ENCODE results near the gene RELB. TPM values are rescaled to one million over a fixed set of nuclear protein-coding genes. Genes with fewer than 3 reads are reported as not detected.
A peak's percentile ranks its signal among the peaks of the same experiment; 100 is the strongest.

The RELB gene
- total RNA-seq, 4 donors from 2014 or later, result 8.1 to 15.1 (median 11.7) TPM

- TF ChIP-seq CTCF (IDR thresholded peaks at IDR 0.05) (no peak), POLR2A (IDR thresholded peaks at IDR 0.05) (no peak)
- no peak for DNase-seq (ENCODE audit: low spot score in 2 of 2)
- no peak overlapping the region for H3K4me3 ChIP-seq (ENCODE audit: low read depth, poor library complexity, severe bottlenecking)
- WGBS, 2 donors, result 58 to 63% methylated on average over 10 to 11 of the region's 11 CpGs
- intact Hi-C loops (cut with DNase I; ENCODE audit: low total_unique reads), result no loop called here
Measured at GRCh38 chr19:45074744-45075300, 73.6 kb downstream of the RELB start.

- H3K4me3 ChIP-seq (ENCODE audit: low read depth, poor library complexity, severe bottlenecking), result peak overlapping the region; percentile 34
- DNase-seq (ENCODE audit: low spot score in 2 of 2), result peak; percentile 68 to 94
- 10 to 15% methylated on average over 18 to 24 of the region's 26 CpGs for WGBS, 2 donors
- TF ChIP-seq CTCF (IDR thresholded peaks at IDR 0.05), result no peak
- no peak for TF ChIP-seq POLR2A (IDR thresholded peaks at IDR 0.05)
- intact Hi-C loops (cut with DNase I; ENCODE audit: low total_unique reads), result no loop called here
Measured at GRCh38 chr19:45075301-45076028, 74.2 kb downstream of the RELB start.

GRCh38 chr19:45076029-45076850 lies 75.0 kb downstream of the RELB start, which contains the start of gene ZNF296:
Gene ZNF296, minus strand, starts transcription at chr19:45076478. Its CDS starts 105 bp downstream, at chr19:45076373.
- no peak for TF ChIP-seq CTCF (IDR thresholded peaks at IDR 0.05)
- TF ChIP-seq POLR2A (IDR thresholded peaks at IDR 0.05), result no peak
- DNase-seq (ENCODE audit: low spot score in 2 of 2), result peak; percentile 74 to 95
- peak within 1 kb of the TSS; percentile 34 for H3K4me3 ChIP-seq (ENCODE audit: low read depth, poor library complexity, severe bottlenecking)
- WGBS, 2 donors, result 2 to 4% methylated on average over 33 to 35 of the region's 81 CpGs
- intact Hi-C loops (cut with DNase I; ENCODE audit: low total_unique reads), result no loop called here

DNA sequence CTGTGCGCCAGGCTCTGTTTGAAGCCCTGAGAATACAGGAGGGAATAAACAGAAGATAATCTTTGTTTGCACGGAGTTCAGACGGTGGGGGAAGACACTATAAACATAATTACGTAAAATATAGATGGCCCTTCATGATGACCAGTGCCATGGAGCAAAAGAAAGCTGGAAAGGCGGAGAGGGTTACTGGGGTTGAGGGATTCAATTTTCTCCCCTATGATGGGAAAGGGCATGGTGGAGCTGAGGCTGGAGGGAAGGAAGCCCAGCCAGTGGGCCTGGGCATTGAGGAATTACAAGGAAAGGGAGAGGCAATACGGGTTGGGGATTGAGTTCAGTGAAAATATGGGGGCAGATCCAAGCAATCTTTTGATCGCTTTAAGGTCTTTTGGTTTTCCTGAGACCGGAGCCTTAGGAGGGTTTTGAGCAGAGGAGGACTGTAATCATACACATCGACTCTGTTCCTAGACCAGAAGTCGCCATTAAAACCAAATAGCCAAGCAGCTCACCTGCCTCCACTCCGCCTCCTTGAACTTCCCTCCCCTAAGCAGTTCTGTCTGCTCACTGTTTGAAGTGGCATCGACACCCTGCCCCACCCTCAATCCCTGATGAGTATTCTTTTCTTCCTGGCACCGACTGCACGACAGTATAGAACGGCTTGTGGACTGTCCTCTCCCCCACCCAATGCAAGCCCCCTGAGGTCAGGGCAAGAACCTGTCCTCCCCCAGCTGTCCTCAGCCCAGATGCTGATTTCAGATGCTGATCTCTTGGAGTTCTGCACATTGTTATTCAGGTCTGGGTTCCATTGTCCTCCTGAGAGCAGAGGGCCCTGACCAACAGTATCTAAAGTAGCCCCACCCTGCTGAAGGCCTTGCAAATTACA lies 75.8 kb downstream of the RELB start:
- TF ChIP-seq CTCF (IDR thresholded peaks at IDR 0.05), result no peak
- TF ChIP-seq POLR2A (IDR thresholded peaks at IDR 0.05), result no peak
- no peak for DNase-seq (ENCODE audit: low spot score in 2 of 2)
- WGBS, 2 donors, result 55 to 60% methylated on average over 15 of the region's 15 CpGs
- H3K4me3 ChIP-seq (ENCODE audit: low read depth, poor library complexity, severe bottlenecking), result no peak overlapping the region
- intact Hi-C loops (cut with DNase I; ENCODE audit: low total_unique reads), result no loop called here

- DNase-seq (ENCODE audit: low spot score in 2 of 2), result no peak
- H3K4me3 ChIP-seq (ENCODE audit: low read depth, poor library complexity, severe bottlenecking), result no peak overlapping the region
- TF ChIP-seq CTCF (IDR thresholded peaks at IDR 0.05), result no peak
- TF ChIP-seq POLR2A (IDR thresholded peaks at IDR 0.05), result no peak
- intact Hi-C loops (cut with DNase I; ENCODE audit: low total_unique reads), result no loop called here
- WGBS, 2 donors, result 58 to 60% methylated on average over 10 of the region's 10 CpGs
Measured at GRCh38 chr19:45078390-45079062, 77.3 kb downstream of the RELB start.
